GM20431 (cell line): ENCODE results near the gene TTC7B.

Experiments
- in situ Hi-C: fragments of 300-500 bp; cut with MseI, MboI; formaldehyde crosslinking; loops from one replicate; pipeline ENCODE4 v1.15.0; 2020; ENCODE audit warnings: low sequenced_read_pairs; ENCODE audit not compliant: unreplicated experiment

Gene TTC7B

GRCh38 chr14:90573385-90574105 is 242.7 kb downstream of the TTC7B start:
- in situ Hi-C loops = no loop called here

- in situ Hi-C loops = no loop called here
Measured at GRCh38 chr14:90572441-90573150, 243.6 kb downstream of the TTC7B start.

- in situ Hi-C loops = no loop called here
Measured at GRCh38 chr14:90571149-90571947, 244.9 kb downstream of the TTC7B start.

GRCh38 chr14:90570461-90570860 is 245.8 kb downstream of the TTC7B start:
- in situ Hi-C loops = no loop called here

- in situ Hi-C loops = no loop called here
Measured at GRCh38 chr14:90569606-90570387, 246.4 kb downstream of the TTC7B start.

GRCh38 chr14:90569201-90569600 is 247.0 kb downstream of the TTC7B start:
- in situ Hi-C loops = no loop called here

GRCh38 chr14:90568405-90568804 is 247.8 kb downstream of the TTC7B start:
- in situ Hi-C loops = no loop called here

GRCh38 chr14:90567991-90568390 is 248.2 kb downstream of the TTC7B start:
- in situ Hi-C loops = no loop called here

- in situ Hi-C loops = no loop called here
Measured at GRCh38 chr14:90567191-90567590, 249.0 kb downstream of the TTC7B start.

- in situ Hi-C loops = no loop called here
Measured at GRCh38 chr14:90566481-90566880, 249.7 kb downstream of the TTC7B start.

GRCh38 chr14:90564496-90564895 is 251.7 kb downstream of the TTC7B start:
- in situ Hi-C loops = no loop called here

- in situ Hi-C loops = no loop called here
Measured at GRCh38 chr14:90562652-90563051, 253.6 kb downstream of the TTC7B start.

GRCh38 chr14:90561920-90562319 is 254.3 kb downstream of the TTC7B start:
- in situ Hi-C loops = no loop called here

GRCh38 chr14:90560991-90561390 is 255.2 kb downstream of the TTC7B start:
- in situ Hi-C loops = no loop called here

- in situ Hi-C loops = no loop called here
Measured at GRCh38 chr14:90560558-90560957, 255.7 kb downstream of the TTC7B start.

- in situ Hi-C loops = no loop called here
Measured at GRCh38 chr14:90559811-90560492, 256.3 kb downstream of the TTC7B start.

GRCh38 chr14:90558983-90559590 is 257.1 kb downstream of the TTC7B start:
- in situ Hi-C loops = no loop called here

- in situ Hi-C loops = no loop called here
Measured at GRCh38 chr14:90558041-90558982, 257.9 kb downstream of the TTC7B start.
